Measurements from ENCODE around the gene NFIX.

NFIX gene

GRCh38 chr19:13073263-13073662, 78.0 kb downstream of the NFIX start:
- no peak for DNase-seq (ENCODE audit: low read depth)

DNA sequence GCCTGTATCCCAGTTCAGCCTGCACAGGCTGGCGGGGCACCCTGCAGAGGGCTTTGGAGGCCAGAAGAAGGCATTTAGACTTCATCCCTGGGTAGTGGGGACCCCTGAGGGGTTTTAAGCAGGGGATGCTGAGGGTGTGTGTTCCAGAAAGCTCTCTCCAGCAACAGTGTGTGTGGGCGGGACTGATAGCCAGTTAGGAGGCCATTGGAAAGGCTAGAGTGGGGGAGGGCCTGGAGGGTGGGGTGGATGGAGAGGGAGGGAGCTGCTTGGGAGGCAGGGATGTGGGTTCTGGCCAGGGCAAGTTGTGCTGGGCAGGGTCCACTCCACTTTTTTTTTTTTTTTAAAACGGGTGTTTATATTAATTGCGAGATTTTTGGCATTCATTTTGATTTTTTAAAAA, 79.1 kb downstream of the NFIX start:
- DNase-seq (ENCODE audit: low read depth) = no peak

- DNase-seq (ENCODE audit: low read depth) = no peak
These were observed 81.0 kb downstream of the NFIX start for GRCh38 chr19:13076320-13076719.

DNA sequence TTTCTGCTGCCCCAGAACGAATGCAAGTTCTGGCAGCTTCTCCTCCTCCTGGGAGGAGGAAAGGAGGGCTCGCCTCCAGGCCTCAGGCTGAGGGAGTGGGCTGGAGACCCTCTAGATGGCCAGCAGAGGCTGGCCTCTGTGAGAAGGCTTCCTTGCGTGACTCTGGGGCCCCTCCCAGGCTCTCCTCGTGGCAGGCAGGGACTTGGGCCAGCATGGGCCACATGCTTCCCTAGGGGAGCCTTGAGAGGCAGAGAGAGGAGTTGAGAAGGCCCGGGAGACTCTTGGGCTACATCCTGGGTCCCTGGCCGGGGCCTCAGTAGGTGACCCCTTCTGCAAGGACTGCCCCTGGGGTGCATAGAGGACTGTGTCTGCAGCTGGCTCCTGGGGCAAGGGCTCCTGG, 81.5 kb downstream of the NFIX start:
- no peak for DNase-seq (ENCODE audit: low read depth)

GRCh38 chr19:13077240-13077639, 82.0 kb downstream of the NFIX start:
- no peak for DNase-seq (ENCODE audit: low read depth)

- no peak for DNase-seq (ENCODE audit: low read depth)
These were observed 83.1 kb downstream of the NFIX start for GRCh38 chr19:13078381-13078780.

DNA sequence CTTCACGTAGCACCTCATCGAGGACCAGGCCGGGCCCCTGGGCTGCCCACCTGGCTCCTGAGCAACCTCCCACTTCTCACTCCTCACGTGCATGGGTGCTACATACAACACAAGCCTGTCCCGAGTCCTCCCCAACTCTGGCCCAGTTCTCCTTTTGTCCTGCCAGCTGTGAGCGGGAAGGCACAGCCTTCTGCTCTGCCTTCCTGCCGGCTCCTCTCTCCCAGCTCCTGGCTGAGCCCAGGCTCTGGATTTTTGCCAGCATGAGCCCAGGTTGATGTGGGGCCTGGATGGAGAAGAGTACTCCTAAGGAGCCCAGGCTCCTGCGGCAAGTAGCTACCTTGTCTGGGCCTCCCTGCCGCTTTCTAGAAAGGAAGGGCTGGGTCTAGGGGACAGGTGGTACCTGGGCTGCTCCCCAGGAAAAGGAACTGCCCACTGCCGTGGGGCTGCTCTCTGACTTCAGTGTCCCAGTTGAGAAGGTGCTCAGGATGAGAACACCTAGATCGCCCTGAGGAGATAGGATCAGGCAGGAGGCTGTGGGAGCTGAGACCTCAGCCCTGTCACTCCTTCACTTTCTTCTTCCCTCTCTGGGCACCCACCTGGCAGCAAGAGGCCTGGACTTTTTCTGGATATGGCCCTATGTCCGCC, 83.7 kb downstream of the NFIX start:
- no peak for DNase-seq (ENCODE audit: low read depth)

GRCh38 chr19:13079542-13079986, 84.3 kb downstream of the NFIX start:
- no peak for DNase-seq (ENCODE audit: low read depth)

GRCh38 chr19:13082192-13083007, 87.1 kb downstream of the NFIX start:
- DNase-seq (ENCODE audit: low read depth) = no peak

GRCh38 chr19:13083008-13083404, 87.7 kb downstream of the NFIX start:
- no peak for DNase-seq (ENCODE audit: low read depth)

DNA sequence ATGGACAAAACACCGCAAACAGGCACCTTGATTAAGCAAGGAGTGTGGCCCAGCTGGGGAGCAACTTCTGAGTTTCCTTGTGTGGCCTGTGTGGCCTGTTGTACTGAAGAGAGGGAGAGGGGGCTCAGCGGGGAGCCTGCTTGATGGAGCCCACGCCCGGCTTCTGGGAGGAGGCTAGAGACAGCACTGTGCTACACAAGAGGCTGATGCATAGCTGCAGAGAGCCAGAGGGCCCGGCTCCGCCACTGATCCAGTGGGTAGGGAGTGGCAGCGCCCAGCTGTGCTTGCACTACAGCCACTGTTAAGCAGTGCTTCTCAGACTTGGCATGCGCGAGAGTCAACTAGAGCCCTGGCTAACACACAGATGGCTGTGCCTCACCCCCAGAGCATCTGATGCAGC, 88.4 kb downstream of the NFIX start:
- DNase-seq (ENCODE audit: low read depth) = no peak

- DNase-seq (ENCODE audit: low read depth) = no peak
These were observed 90.4 kb downstream of the NFIX start for GRCh38 chr19:13085666-13086065.

GRCh38 chr19:13086341-13086740, 91.1 kb downstream of the NFIX start:
- DNase-seq (ENCODE audit: low read depth) = no peak

DNA sequence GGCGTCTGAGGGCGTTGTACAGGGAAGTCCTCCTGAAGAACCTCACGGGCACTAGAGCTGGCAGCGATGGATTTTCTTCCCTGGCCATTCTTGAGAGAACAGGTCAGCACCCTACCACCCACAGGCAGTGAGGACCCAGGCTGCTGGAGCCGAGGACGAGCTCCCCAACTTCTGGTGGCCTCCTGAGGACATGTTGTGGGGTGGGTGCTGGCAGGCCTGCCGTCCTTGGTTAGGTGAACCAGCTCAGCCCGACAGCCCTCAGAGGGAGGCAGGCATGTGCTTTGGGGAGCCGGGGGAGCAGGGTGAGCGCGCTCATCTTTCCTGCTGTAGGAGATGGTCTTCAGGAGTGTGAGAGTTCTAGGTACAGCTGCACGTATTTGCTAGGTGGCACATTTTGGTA, 92.0 kb downstream of the NFIX start:
- no peak for DNase-seq (ENCODE audit: low read depth)

DNA sequence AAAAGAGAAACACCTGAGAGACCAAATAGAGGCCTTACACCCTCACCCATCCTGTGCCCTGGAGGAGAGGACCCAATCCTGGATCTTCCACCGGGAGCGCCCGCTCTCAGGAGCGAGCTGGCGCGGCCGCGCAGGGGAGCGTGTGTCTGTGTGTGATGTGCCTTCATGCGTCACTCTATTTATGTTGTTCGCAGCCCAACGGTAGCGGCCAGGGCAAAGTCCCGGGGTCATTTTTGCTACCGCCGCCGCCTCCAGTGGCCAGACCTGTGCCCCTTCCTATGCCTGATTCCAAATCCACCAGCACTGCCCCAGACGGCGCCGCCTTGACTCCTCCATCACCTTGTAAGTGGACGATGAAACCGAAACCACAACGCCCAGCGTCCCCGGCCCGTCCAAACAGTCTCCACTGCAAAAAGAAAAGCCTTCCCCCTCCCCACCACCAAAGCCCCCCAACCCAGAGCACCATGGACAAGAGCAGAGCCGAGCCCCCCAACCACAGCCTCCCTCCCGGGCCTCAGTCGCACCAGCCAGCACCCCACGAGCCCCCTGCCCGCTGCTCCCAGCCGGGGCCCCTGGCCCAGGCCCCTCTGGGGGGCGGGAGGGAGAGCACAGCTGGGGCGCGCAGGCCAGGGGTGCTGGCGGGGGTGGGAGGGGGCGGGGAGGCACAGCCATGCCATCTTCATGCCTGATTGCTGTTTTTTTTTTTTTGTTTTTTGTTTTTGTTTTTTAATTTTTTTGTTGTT, 92.7 kb downstream of the NFIX start:
- DNase-seq (ENCODE audit: low read depth) = no peak

DNA sequence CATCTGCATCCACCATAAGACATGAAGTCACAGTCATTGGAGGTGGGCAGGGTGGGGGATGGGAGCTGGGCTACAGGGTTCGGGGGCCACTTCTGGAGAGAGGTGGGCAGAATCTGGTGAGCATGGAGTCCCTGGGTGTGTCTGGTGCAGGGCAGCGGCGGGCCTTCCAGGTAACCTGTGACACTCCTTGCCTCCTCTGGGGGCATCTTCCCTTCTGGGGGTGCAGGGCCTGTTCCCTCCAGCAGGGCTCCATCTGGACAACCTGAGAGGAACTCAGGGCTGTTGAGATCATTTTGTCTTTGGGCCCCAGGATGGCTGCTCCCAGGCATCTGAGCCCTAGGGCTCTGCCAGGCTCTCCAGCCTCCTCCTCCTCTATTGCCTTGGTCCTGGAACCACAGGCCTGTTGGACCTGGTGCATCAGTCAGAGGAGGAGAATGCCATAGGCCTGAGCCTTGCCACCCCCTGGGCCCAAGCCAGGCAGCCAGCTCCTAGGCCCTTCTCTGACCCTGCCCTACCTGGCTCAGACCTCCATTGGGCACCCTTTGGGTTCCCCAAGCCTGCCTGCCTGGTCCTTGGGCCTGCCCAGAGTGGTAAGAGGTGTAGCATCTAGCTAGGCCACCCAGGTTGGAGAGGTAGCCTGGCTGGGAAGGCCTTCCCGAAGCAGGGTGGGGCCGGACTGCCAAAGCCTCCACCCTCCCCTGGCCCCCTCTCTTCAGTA, 94.0 kb downstream of the NFIX start:
- no peak for DNase-seq (ENCODE audit: low read depth)

GRCh38 chr19:13089857-13090507, 94.7 kb downstream of the NFIX start:
- DNase-seq (ENCODE audit: low read depth) = no peak

DNA sequence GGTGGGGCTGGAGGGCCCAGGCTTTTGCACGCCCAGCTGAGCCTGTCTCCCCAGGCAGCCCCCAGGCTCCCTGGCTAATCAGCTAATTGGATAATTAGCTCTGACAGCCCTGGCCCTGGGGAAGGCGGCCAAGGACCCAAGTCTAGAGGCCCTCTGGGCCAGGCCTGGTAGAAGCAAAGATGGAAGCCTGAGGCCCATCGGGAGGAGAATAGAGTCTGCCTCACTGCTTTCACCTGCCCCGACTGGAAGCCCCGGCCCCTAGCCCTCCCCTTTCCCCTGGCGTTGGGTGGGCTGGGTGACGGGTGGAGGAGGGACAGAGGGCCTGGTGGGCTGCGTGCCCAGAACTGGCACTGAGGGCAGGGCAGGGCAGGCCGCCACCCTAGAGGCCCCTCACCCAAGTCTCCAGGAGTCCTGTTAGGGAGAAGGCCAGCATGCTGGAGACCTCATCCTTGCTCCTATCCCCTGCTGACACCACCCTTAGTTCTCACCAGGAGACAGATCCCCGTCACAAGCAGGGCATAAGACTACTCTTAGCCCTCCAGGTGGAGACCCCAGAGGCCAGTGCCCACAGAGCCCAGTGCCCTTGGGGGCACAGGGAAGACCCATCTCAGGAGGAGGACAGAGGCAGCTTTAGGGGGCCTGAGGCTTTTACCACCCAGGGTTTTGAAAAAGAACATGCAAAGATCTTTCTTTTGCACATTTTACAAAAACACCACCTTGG, 95.4 kb downstream of the NFIX start:
- no peak for DNase-seq (ENCODE audit: low read depth)

DNA sequence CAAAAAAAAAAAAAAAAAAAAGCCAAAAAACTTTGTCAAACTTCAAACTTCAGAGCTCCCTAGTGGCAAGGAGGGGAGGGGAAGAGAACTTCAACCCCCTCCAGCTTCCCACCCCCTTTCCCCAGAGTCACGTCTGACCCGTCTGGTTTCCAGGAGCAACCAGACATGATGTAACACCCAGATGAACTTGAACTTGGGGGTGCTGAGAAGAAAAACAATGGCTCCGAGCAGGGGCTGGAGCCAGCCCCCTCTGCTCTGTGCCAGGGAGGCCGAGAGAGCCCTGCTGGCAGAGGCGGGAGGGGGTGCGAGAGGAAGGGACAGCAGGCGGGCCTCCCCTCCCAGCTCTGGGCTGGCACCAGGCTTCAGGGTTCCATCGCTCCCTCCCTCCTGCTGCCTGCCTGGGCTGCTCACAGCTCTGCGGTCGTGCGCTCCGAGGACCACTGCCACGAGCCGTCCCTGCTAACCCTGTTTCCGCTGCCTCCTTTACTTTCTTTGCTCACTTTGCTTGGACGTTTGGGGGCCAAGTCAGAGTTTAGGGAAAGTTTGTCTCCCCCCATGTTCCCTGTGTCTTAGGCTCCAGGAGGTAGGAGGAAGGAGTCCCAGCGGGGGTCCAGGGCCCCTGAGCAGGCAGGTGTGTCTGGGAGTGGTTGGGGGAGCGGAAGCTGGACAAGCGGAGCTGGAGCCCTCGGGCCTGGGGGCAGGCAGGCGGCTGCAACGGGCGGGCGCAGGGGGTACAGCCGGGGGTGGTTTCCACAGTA, 96.3 kb downstream of the NFIX start:
- no peak for DNase-seq (ENCODE audit: low read depth)

DNA sequence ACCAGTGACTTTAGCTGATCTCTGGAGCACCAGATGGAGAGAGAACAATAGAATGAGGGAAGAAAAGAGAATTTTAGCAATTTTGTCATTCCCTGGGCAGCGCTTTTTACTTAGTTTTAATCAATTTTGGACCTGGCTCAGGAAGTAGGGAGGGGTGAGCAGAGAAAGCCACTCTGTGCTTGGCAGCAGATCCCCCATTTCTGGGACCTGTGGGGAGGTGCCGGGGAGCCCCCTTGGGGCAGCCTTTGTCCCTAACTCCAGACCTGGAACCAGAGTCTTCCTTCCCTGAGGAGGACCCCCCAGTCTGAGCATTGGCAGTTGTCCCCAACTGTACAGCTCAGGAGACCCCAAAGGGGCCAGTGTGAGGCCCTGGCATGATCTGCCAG, 96.9 kb downstream of the NFIX start:
- no peak for DNase-seq (ENCODE audit: low read depth)
